Skeletal muscle tissue (tissue), 4 donors: ENCODE data around the gene GINS3. TPM values are rescaled to one million over a fixed set of nuclear protein-coding genes. Genes with fewer than 3 reads are reported as not detected.

Source experiments
- H3K27ac ChIP-seq: one replicate; pipeline ENCODE4 v1.7.0; 2013; ENCODE audit warnings: mild to moderate bottlenecking, low read depth, low read length, inconsistent platforms
- H3K27me3 ChIP-seq, 3 donors: one replicate each; pipeline ENCODE4 v1.7.0; 2013; ENCODE audit warnings: low read length in 3 of 3; ENCODE audit not compliant: control insufficient read depth in 3 of 3, insufficient read depth in 3 of 3
- H3K36me3 ChIP-seq, 3 donors: one replicate each; pipeline ENCODE4 v1.7.0; 2013; ENCODE audit warnings: low read length in 3 of 3; ENCODE audit not compliant: control insufficient read depth in 3 of 3, insufficient read depth in 3 of 3
- H3K4me1 ChIP-seq, 3 donors: one replicate each; pipeline ENCODE4 v1.7.0; 2013; ENCODE audit warnings: low read length in 3 of 3, mild to moderate bottlenecking in 3 of 3; ENCODE audit not compliant: control insufficient read depth in 3 of 3, insufficient read depth in 3 of 3
- H3K4me3 ChIP-seq, 3 donors: one replicate each; pipeline ENCODE4 v1.7.0; 2013; ENCODE audit warnings: low read length in 3 of 3
- H3K9ac ChIP-seq, 3 donors: one replicate each; pipeline ENCODE4 v1.7.0; 2013; ENCODE audit warnings: low read length in 3 of 3, mild to moderate bottlenecking in 3 of 3, moderate library complexity in 2 of 3, low read depth in 1 of 3
- H3K9me3 ChIP-seq, 3 donors: one replicate each; pipeline ENCODE4 v1.7.0; 2013; ENCODE audit warnings: low read length in 3 of 3; ENCODE audit not compliant: control insufficient read depth in 3 of 3
- total RNA-seq: library from RNA; depleted of rRNA; stranded (reverse); fragments of >200 nt; gene quantifications from one replicate; pipeline ENCODE4 v1.2.3, GENCODE V29; 2014
- donor health status: Osteomylitis.

The GINS3 gene
- total RNA-seq, 1 donor from 2014 or later: 6.3 TPM

DNA sequence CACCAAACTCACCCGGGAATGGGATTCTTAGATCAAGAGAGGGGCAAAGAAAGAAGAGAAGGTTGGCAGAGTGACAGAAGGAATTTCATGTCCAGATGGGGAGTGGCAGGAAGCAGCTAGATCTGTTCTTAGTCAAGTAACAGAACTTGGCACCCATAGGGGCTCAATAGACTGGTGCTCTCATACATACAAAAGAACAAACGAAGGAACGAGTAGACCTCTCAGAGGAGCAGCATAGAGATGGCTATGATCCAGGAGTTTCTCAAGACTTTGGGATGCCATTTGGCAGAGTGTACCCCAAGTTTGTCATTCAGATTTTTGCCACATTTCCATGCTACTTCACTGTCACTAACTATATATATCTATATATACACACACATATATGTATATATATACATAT is 47.9 kb downstream of the GINS3 start:
- H3K36me3 ChIP-seq: no peaks in the 10 kb centered on the region
- peaks cover 0 to 4% (median 3%) of the 10 kb centered on the region in 3 donors for H3K4me1 ChIP-seq
- no peaks in the 10 kb centered on the region for H3K9me3 ChIP-seq
- no peak overlapping the region for H3K4me3 ChIP-seq
- no peak overlapping the region for H3K27ac ChIP-seq
- no peaks in the 10 kb centered on the region for H3K27me3 ChIP-seq
- no peak overlapping the region for H3K9ac ChIP-seq

DNA sequence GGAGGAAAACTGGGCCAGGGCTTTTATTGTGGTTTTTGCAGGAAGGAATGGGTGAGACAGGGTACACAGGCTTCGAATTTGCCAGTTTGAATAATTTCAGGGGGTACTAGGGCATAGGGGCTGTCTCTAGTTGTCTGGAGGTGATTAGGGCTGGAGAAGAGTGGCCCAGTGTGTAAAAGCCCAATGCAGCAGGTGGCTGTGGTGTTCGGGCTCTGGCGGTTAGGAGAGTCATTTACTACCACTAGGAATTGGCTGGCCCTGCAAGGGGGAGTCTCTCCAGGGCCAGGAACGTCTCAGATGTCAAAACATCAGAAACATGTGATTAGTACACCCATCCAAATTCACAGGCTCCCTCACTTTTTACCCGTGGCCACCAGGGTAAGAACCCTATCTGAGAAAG is 50.3 kb downstream of the GINS3 start:
- Histone ChIP-seq H3K27me3 (no peaks in the 10 kb centered on the region), H3K27ac (no peak overlapping the region), H3K9ac (no peak overlapping the region), H3K9me3 (no peaks in the 10 kb centered on the region), H3K36me3 (no peaks in the 10 kb centered on the region), H3K4me1 (peaks cover 0 to 4% (median 3%) of the 10 kb centered on the region in 3 donors), H3K4me3 (no peak overlapping the region)

DNA sequence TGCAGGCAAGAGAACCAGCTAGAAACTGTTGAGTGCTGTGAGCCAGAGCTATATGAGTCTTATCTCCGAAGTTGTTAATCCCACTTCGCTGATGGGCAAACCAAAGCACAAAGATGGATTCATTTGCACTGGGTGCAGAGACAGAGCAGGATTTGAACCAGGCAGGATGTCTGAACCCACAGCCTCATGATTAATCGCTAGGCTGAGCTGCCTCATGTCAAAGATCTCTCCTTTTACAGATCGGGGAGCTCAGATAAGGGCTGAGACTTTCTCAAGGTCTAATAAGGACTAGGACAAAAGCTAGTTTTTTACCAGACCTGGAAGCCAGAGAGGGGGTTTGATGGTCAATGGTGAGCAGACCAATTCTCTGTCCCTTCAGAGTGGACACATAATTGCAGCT is 51.5 kb downstream of the GINS3 start:
- no peak overlapping the region for H3K9ac ChIP-seq
- no peak overlapping the region for H3K4me3 ChIP-seq
- no peaks in the 10 kb centered on the region for H3K27me3 ChIP-seq
- H3K36me3 ChIP-seq: no peaks in the 10 kb centered on the region
- H3K4me1 ChIP-seq: peaks cover 0 to 4% (median 3%) of the 10 kb centered on the region in 3 donors
- H3K9me3 ChIP-seq: no peaks in the 10 kb centered on the region
- H3K27ac ChIP-seq: no peak overlapping the region

DNA sequence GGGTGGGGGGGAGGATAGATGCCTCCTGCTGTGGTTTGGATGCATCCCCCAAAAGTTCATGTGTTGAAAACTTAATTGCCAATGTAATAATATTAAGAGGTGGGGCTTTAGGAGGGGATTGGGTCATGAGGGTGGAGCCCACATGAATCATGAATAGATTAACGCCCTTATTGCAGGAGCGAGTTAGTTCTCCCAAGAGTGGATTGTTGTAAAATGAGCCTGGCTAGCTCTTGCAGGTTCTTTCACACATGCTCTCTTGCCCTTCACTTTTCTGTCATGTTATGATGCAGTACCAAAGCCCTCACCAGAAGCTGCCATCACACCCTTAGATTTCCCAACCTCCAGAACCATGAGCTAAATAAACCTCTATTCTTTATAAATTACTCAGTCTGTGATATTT is 52.0 kb downstream of the GINS3 start:
- H3K27me3 ChIP-seq: no peaks in the 10 kb centered on the region
- H3K9me3 ChIP-seq: no peaks in the 10 kb centered on the region
- peaks cover 0 to 4% (median 3%) of the 10 kb centered on the region in 3 donors for H3K4me1 ChIP-seq
- H3K27ac ChIP-seq: no peak overlapping the region
- H3K36me3 ChIP-seq: no peaks in the 10 kb centered on the region
- H3K9ac ChIP-seq: no peak overlapping the region
- H3K4me3 ChIP-seq: no peak overlapping the region

GRCh38 chr16:58448890-58449289 is 56.6 kb downstream of the GINS3 start:
- Histone ChIP-seq H3K36me3 (no peaks in the 10 kb centered on the region), H3K9ac (no peak overlapping the region), H3K4me3 (no peak overlapping the region), H3K27ac (no peak overlapping the region), H3K27me3 (peaks cover 0 to 2% (median 0%) of the 10 kb centered on the region in 3 donors), H3K9me3 (no peaks in the 10 kb centered on the region), H3K4me1 (no peaks in the 10 kb centered on the region)

- Histone ChIP-seq H3K36me3 (no peaks in the 10 kb centered on the region), H3K4me1 (no peaks in the 10 kb centered on the region), H3K27me3 (peaks cover 0 to 2% (median 0%) of the 10 kb centered on the region in 3 donors), H3K27ac (no peak overlapping the region), H3K9me3 (no peaks in the 10 kb centered on the region), H3K9ac (no peak overlapping the region), H3K4me3 (no peak overlapping the region)
Observed at GRCh38 chr16:58449306-58449705, 57.0 kb downstream of the GINS3 start.

DNA sequence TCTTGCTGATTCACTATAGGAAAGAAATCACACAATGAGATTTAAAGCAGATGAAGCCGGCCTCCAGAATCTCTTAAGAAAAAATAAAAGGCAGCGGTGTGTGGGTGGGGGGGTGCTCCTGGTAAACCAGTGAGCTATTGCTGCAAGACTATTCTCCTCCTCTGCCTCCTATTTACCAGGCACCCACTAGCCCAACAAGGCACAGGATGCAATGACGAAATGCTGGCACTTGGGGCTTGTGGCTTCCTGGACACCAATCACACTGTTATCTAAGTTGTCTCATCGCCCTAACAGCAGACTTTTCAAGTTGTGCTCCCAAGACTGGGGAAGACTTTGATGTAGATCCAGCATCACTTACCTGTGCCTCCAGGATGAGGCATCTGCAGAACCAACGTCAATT is 57.5 kb downstream of the GINS3 start:
- no peak overlapping the region for H3K9ac ChIP-seq
- H3K36me3 ChIP-seq: no peaks in the 10 kb centered on the region
- H3K27me3 ChIP-seq: peaks cover 0 to 2% (median 0%) of the 10 kb centered on the region in 3 donors
- H3K9me3 ChIP-seq: no peaks in the 10 kb centered on the region
- H3K4me1 ChIP-seq: no peaks in the 10 kb centered on the region
- no peak overlapping the region for H3K27ac ChIP-seq
- no peak overlapping the region for H3K4me3 ChIP-seq

DNA sequence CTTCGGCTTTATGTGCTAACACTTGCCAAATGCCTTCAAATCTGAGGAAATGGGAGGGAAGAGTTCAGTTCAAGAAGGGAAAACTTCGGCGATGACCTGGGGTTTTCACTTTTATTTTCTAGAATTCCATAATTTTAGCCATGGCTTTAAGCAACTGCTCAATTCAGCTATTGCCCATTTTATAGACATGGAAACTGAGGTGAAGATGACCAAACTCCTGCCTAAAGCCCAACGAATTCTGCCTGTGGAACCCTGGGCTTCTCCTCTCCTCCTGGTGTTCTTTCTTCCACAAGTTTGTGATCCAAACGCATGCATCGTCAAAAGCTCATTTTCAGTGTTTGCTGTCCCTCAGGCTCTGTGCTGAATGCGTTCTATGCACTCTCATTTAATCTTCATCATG is 58.3 kb downstream of the GINS3 start:
- no peak overlapping the region for H3K27ac ChIP-seq
- no peaks in the 10 kb centered on the region for H3K4me1 ChIP-seq
- H3K9ac ChIP-seq: no peak overlapping the region
- H3K27me3 ChIP-seq: peaks cover 0 to 2% (median 0%) of the 10 kb centered on the region in 3 donors
- H3K4me3 ChIP-seq: no peak overlapping the region
- H3K36me3 ChIP-seq: no peaks in the 10 kb centered on the region
- no peaks in the 10 kb centered on the region for H3K9me3 ChIP-seq

DNA sequence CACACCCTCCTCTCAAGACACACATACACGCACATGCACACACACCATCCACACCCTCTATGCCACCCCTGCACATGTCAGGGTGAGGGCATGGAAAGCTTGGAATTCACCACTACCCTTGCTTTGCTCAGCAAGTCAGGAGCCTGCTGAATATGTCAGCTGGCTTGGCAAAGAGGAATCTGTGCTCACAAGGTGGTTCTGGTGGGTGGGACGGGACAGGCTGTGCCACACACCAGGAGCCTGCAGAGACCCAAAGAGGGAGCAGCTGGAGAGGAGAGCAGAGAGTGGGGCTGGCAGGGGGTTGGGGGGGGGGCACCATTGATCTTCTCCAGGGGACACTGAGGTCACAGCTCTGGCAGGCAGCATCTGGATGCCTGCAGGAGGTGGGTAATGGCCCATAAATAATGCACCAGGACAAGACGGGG is 59.0 kb downstream of the GINS3 start:
- H3K27me3 ChIP-seq: peaks cover 0 to 2% (median 0%) of the 10 kb centered on the region in 3 donors
- H3K4me1 ChIP-seq: no peaks in the 10 kb centered on the region
- no peaks in the 10 kb centered on the region for H3K9me3 ChIP-seq
- no peak overlapping the region for H3K4me3 ChIP-seq
- no peak overlapping the region for H3K9ac ChIP-seq
- no peak overlapping the region for H3K27ac ChIP-seq
- H3K36me3 ChIP-seq: no peaks in the 10 kb centered on the region

DNA sequence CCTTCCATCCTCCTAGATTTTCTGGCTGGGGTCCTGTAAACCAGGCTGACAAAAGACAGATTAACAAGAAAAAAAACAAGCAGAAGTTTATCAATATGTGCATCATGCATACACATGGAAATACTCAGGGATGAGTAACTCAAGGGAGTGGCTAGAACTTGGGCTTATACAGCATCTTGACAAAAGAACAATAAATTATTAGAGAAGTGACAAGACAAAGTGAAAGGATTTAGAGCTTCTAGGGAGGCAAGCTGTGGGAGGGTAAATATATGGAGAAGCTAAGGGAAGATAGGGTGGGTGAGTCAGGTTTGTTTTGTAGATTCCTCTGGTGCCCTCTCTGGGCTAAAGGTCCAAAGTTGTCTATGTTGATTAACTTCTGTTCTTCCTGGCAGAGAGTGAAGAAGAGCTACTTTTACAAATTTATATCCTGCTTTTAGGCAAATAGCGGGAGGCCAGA is 59.7 kb downstream of the GINS3 start:
- H3K27me3 ChIP-seq: peaks cover 0 to 2% (median 0%) of the 10 kb centered on the region in 3 donors
- no peaks in the 10 kb centered on the region for H3K9me3 ChIP-seq
- no peak overlapping the region for H3K27ac ChIP-seq
- H3K4me3 ChIP-seq: no peak overlapping the region
- no peaks in the 10 kb centered on the region for H3K36me3 ChIP-seq
- H3K9ac ChIP-seq: no peak overlapping the region
- H3K4me1 ChIP-seq: no peaks in the 10 kb centered on the region

DNA sequence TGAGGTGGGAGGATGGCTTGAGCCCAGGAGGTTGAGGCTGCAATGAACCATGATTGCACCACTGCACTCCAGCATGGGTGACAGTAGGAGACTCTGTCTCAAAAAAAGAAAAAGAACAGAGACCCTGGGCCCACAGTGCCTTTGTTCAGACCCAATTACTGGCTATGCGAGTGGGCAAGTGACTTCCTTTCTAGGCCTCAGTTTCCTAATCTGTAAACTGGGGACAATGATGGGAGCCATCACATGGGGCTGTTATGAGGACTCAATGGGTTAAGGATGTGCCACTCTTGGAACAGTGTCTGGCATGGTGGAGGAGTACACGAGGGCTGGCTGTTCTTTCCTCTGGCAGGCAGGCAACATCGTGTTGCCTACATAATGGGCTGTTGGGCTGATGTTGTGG is 60.4 kb downstream of the GINS3 start:
- Histone ChIP-seq H3K4me1 (no peaks in the 10 kb centered on the region), H3K27me3 (peaks cover 0 to 2% (median 0%) of the 10 kb centered on the region in 3 donors), H3K36me3 (no peaks in the 10 kb centered on the region), H3K9me3 (no peaks in the 10 kb centered on the region), H3K9ac (no peak overlapping the region), H3K27ac (no peak overlapping the region), H3K4me3 (no peak overlapping the region)
